HEK293 (cell line): ENCODE data around the gene NOPCHAP1.

Source experiments
- CTCF ChIA-PET: fragments of 350-600 bp; formaldehyde crosslinking; extraction: SDS; loops from one replicate; lab custom pipeline; 2021; ENCODE audit warnings: antibody characterized with exemption; lab: Yijun Ruan, JAX
- POLR2A ChIA-PET: fragments of 300-600 bp; formaldehyde crosslinking; extraction: SDS; loops from one replicate; lab custom pipeline; 2020; ENCODE audit warnings: antibody characterized with exemption, inconsistent platforms; lab: Yijun Ruan, JAX
- H3K27ac ChIP-seq: fragments of 200-500 bp; sonication (Bioruptor generic); 2 replicates; pipeline ENCODE4 v1.5.1; 2014; ENCODE audit warnings: low read depth, low read length, control low read depth, inconsistent platforms; ENCODE audit errors: extremely low read depth
- H3K36me3 ChIP-seq, 2 experiments: fragments of 200-500 bp in 1 of 2; sonication (Bioruptor generic) in 1 of 2; 1 replicate in 1 of 2; 2 replicates in 1 of 2; pipeline ENCODE4 v1.5.1; 2014 to 2017; ENCODE audit warnings: inconsistent platforms in 2 of 2, low read length in 2 of 2; ENCODE audit not compliant: control insufficient read depth in 2 of 2, insufficient read depth in 1 of 2
- H3K4me1 ChIP-seq: fragments of 200-500 bp; sonication (Bioruptor generic); 2 replicates; pipeline ENCODE4 v1.5.1; 2014; ENCODE audit warnings: mild to moderate bottlenecking, low read length, inconsistent platforms; ENCODE audit not compliant: control insufficient read depth, insufficient read depth
- H3K4me3 ChIP-seq: 2 replicates; pipeline ENCODE4 v1.5.1; 2011; ENCODE audit warnings: low read depth, mild to moderate bottlenecking, control low read depth, low read length, moderate library complexity
- H3K9me3 ChIP-seq: fragments of 200-500 bp; sonication (Bioruptor generic); 2 replicates; pipeline ENCODE4 v1.5.1; 2014; ENCODE audit warnings: low read depth, low read length, inconsistent platforms; ENCODE audit not compliant: control insufficient read depth, insufficient read depth
- GFI1B ChIP-seq: fragments of 450-650 bp; formaldehyde crosslinking; IDR thresholded peaks from 2 replicates; pipeline ENCODE4 v1.5.1; 2016; ENCODE audit warnings: missing biosample characterization, missing genetic modification characterization
- IKZF3 ChIP-seq: fragments of 450-650 bp; IDR thresholded peaks from 2 replicates; pipeline ENCODE4 v1.5.0; 2018; ENCODE audit warnings: missing biosample characterization, mild to moderate bottlenecking, missing genetic modification characterization, moderate library complexity
- KLF9 ChIP-seq: fragments of 450-650 bp; formaldehyde crosslinking; IDR thresholded peaks from 2 replicates; pipeline ENCODE4 v1.5.1; 2016; ENCODE audit warnings: missing biosample characterization, missing genetic modification characterization, low read depth
- PRDM10 ChIP-seq: fragments of 450-650 bp; formaldehyde crosslinking; IDR thresholded peaks from 2 replicates; pipeline ENCODE4 v1.5.1; 2016; ENCODE audit warnings: missing biosample characterization, missing genetic modification characterization
- PRDM4 ChIP-seq: fragments of 450-650 bp; formaldehyde crosslinking; IDR thresholded peaks from 2 replicates; pipeline ENCODE4 v1.5.1; 2017; ENCODE audit warnings: missing biosample characterization, missing genetic modification characterization
- RBAK ChIP-seq: fragments of 450-650 bp; formaldehyde crosslinking; IDR thresholded peaks from 2 replicates; pipeline ENCODE4 v1.5.1; 2016; ENCODE audit warnings: missing biosample characterization, missing genetic modification characterization
- ZFHX2 ChIP-seq: fragments of 450-650 bp; formaldehyde crosslinking; conservative IDR thresholded peaks from 2 replicates; pipeline ENCODE4 v1.5.1; 2016; ENCODE audit warnings: missing biosample characterization, missing genetic modification characterization
- ZIC2 ChIP-seq: fragments of 450-650 bp; formaldehyde crosslinking; IDR thresholded peaks from 2 replicates; pipeline ENCODE4 v1.5.1; 2016; ENCODE audit warnings: missing biosample characterization, missing genetic modification characterization
- ZNF121 ChIP-seq: fragments of 450-650 bp; formaldehyde crosslinking; IDR thresholded peaks from 2 replicates; pipeline ENCODE4 v1.5.1; 2016; ENCODE audit warnings: missing biosample characterization, missing genetic modification characterization
- ZNF133 ChIP-seq: fragments of 450-650 bp; formaldehyde crosslinking; IDR thresholded peaks from 2 replicates; pipeline ENCODE4 v1.5.1; 2016; ENCODE audit warnings: missing biosample characterization, missing genetic modification characterization
- ZNF202 ChIP-seq: fragments of 450-650 bp; formaldehyde crosslinking; IDR thresholded peaks from 2 replicates; pipeline ENCODE4 v1.5.1; 2016; ENCODE audit warnings: missing biosample characterization, missing genetic modification characterization, borderline replicate concordance
- ZNF324 ChIP-seq: fragments of 450-650 bp; formaldehyde crosslinking; IDR thresholded peaks from 2 replicates; pipeline ENCODE4 v1.5.1; 2016; ENCODE audit warnings: missing biosample characterization, missing genetic modification characterization
- ZNF335 ChIP-seq: fragments of 450-650 bp; formaldehyde crosslinking; conservative IDR thresholded peaks from 2 replicates; pipeline ENCODE4 v1.5.1; 2016; ENCODE audit warnings: missing biosample characterization, missing genetic modification characterization
- ZNF433 ChIP-seq: fragments of 450-650 bp; formaldehyde crosslinking; IDR thresholded peaks from 2 replicates; pipeline ENCODE4 v1.5.1; 2016; ENCODE audit warnings: missing biosample characterization, missing genetic modification characterization, low read depth
- ZNF449 ChIP-seq: fragments of 450-650 bp; formaldehyde crosslinking; IDR thresholded peaks from 2 replicates; pipeline ENCODE4 v1.5.1; 2017; ENCODE audit warnings: missing biosample characterization, mild to moderate bottlenecking, missing genetic modification characterization, moderate library complexity
- ZNF510 ChIP-seq: fragments of 450-650 bp; formaldehyde crosslinking; IDR thresholded peaks from 2 replicates; pipeline ENCODE4 v1.5.1; 2018; ENCODE audit warnings: mild to moderate bottlenecking, missing genetic modification characterization, missing biosample characterization; ENCODE audit not compliant: insufficient replicate concordance
- ZNF548 ChIP-seq: fragments of 450-650 bp; formaldehyde crosslinking; IDR thresholded peaks from 2 replicates; pipeline ENCODE4 v1.5.1; 2016; ENCODE audit warnings: missing biosample characterization, missing genetic modification characterization
- ZNF571 ChIP-seq: fragments of 450-650 bp; formaldehyde crosslinking; IDR thresholded peaks from 2 replicates; pipeline ENCODE4 v1.5.0; 2017; ENCODE audit warnings: missing biosample characterization, missing genetic modification characterization
- ZNF664 ChIP-seq: fragments of 450-650 bp; formaldehyde crosslinking; IDR thresholded peaks from 2 replicates; pipeline ENCODE4 v1.5.1; 2016; ENCODE audit warnings: missing biosample characterization, missing genetic modification characterization
- ZNF747 ChIP-seq: fragments of 450-650 bp; formaldehyde crosslinking; IDR thresholded peaks from 2 replicates; pipeline ENCODE4 v1.5.1; 2016; ENCODE audit warnings: missing biosample characterization, missing genetic modification characterization
- ZNF76 ChIP-seq: fragments of 450-650 bp; formaldehyde crosslinking; IDR thresholded peaks from 2 replicates; pipeline ENCODE4; 2016; ENCODE audit warnings: low read depth, missing biosample characterization, missing genetic modification characterization, borderline replicate concordance
- ZNF791 ChIP-seq: fragments of 450-650 bp; formaldehyde crosslinking; IDR thresholded peaks from 2 replicates; pipeline ENCODE4 v1.5.1; 2016; ENCODE audit warnings: missing biosample characterization, missing genetic modification characterization

Gene NOPCHAP1

GRCh38 chr12:105018776-105019175 lies 32.7 kb downstream of the NOPCHAP1 start:
- H3K9me3 ChIP-seq, result no peaks in the 10 kb centered on the region
- ChIA-PET POLR2A (no interaction called here), CTCF (no interaction called here)
- H3K36me3 ChIP-seq, result peaks cover 0 to 14% of the 10 kb centered on the region in 2 experiments; a peak in 1 of 3 replicates
- H3K4me3 ChIP-seq, result no peak overlapping the region
- H3K27ac ChIP-seq, result no peak overlapping the region
- no peaks in the 10 kb centered on the region for H3K4me1 ChIP-seq
- TF ChIP-seq KLF9 (tag by site-specific recombination) (no peak), ZIC2 (tag by site-specific recombination) (no peak), ZNF433 (no peak), ZNF548 (no peak), ZFHX2 (tag by site-specific recombination) (no peak), ZNF571 (no peak), ZNF133 (no peak), IKZF3 (tag by site-specific recombination) (no peak), ZNF664 (no peak), ZNF449 (tag by site-specific recombination) (no peak), PRDM10 (tag by site-specific recombination) (no peak), GFI1B (no peak), ZNF791 (no peak)

GRCh38 chr12:105020241-105020962 lies 34.3 kb downstream of the NOPCHAP1 start:
- CTCF ChIA-PET, result no interaction called here
- Histone ChIP-seq H3K4me1 (no peaks in the 10 kb centered on the region), H3K27ac (no peak overlapping the region), H3K36me3 (peaks cover 0 to 10% of the 10 kb centered on the region in 2 experiments; a peak in 1 of 3 replicates), H3K4me3 (no peak overlapping the region), H3K9me3 (no peaks in the 10 kb centered on the region)
- POLR2A ChIA-PET, result no interaction called here
- no peak for TF ChIP-seq RBAK (tag by site-specific recombination)
- no peak for TF ChIP-seq ZNF324 (tag by site-specific recombination)
- no peak for TF ChIP-seq ZNF510
- TF ChIP-seq ZNF133, result no peak
- no peak for TF ChIP-seq ZNF335 (tag by site-specific recombination)
- TF ChIP-seq ZNF76 (tag by site-specific recombination), result no peak

GRCh38 chr12:105024928-105025327 lies 38.8 kb downstream of the NOPCHAP1 start:
- H3K9me3 ChIP-seq, result no peaks in the 10 kb centered on the region
- H3K4me1 ChIP-seq, result no peaks in the 10 kb centered on the region; the same call in 1 of the 2 replicates
- ChIA-PET POLR2A (interaction anchor here (0.6 kb wide), 1 partner anchor 11 kb away, joined by 3 read pairs; no protein-coding TSS in a partner anchor), CTCF (no interaction called here)
- no peaks in the 10 kb centered on the region for H3K36me3 ChIP-seq
- no peak overlapping the region for H3K4me3 ChIP-seq
- H3K27ac ChIP-seq, result no peak overlapping the region
- no peak for TF ChIP-seq ZNF747
- no peak for TF ChIP-seq ZNF791
- TF ChIP-seq ZNF121 (tag by site-specific recombination), result no peak
- TF ChIP-seq ZNF202, result no peak
- TF ChIP-seq PRDM4 (tag by site-specific recombination), result no peak
- no peak for TF ChIP-seq ZNF433
